Measurements from ENCODE around the gene CDC42EP3.

CDC42EP3 gene

DNA sequence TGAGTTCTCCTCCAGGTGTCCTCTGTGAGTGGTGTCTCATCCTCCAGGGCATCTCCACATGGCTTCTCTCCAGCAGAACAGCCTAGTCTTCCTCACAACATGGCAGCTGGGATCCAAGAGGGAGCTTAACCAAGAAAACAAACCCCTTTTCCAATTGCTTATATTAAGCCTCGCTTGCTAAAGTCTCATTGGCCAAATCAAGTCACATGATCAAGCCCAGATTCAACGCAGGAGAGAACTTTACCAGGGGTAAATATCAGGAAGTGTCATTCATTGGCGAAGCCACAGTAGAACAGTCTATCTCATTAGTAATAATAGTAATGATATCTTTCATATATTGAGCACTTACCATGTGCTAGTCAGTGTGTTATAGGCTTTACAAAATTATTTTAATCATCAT lies 53.1 kb downstream of the CDC42EP3 start:
- DNase-seq (ENCODE audit: low read depth): no peak

GRCh38 chr2:37617119-37617892 lies 54.1 kb downstream of the CDC42EP3 start:
- DNase-seq (ENCODE audit: low read depth): no peak

- DNase-seq (ENCODE audit: low read depth): no peak
Observed at GRCh38 chr2:37616677-37617005, 54.8 kb downstream of the CDC42EP3 start.

DNA sequence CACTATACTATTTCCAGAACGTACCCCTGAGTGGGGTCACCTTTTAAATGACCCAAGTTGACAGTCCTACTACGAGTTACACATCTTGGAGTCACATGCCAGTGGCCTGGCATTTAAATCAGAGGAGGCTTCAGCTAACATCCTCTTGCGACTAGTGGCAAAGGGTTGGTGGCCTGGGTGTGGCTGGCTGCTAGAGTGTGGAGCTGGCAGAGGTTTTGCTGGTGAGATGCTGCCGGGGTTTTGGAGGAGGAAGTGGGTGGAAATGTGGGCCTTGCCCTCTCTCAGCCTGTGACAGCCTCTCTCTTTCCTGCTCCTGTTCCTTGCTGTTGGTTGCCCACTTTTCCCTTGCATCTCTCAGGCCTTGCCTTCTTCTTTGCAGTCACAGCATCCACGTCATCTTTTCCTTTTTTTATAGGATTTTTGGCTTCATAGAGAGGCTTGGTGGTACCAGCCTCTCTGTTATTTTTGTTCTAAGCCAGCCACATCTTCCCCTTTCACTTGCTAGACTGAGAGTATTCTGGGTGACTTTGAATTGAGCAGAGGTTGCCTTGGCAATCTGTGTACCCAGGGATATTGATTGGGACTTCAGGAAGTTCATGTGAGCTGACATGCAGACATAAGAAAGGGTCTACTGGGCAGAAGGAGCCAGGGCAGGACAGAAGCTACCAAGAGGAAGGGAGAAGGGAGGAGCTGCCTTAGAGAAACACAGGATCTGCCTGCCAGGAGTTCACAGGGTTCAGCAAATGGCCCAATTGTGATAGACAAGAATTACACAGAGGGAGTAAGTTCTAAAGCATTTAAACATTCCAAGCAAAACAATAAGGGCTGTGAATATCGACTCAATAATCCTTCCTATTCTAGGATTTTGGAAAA lies 55.4 kb downstream of the CDC42EP3 start:
- no peak for DNase-seq (ENCODE audit: low read depth)

GRCh38 chr2:37614061-37614738 lies 57.2 kb downstream of the CDC42EP3 start:
- no peak for DNase-seq (ENCODE audit: low read depth)

- no peak for DNase-seq (ENCODE audit: low read depth)
Observed at GRCh38 chr2:37612382-37612781, 59.1 kb downstream of the CDC42EP3 start.

- DNase-seq (ENCODE audit: low read depth): no peak
Observed at GRCh38 chr2:37610638-37611289, 60.7 kb downstream of the CDC42EP3 start.

- no peak for DNase-seq (ENCODE audit: low read depth)
Observed at GRCh38 chr2:37609782-37610181, 61.7 kb downstream of the CDC42EP3 start.

GRCh38 chr2:37604716-37605115 lies 66.7 kb downstream of the CDC42EP3 start:
- DNase-seq (ENCODE audit: low read depth): no peak

DNA sequence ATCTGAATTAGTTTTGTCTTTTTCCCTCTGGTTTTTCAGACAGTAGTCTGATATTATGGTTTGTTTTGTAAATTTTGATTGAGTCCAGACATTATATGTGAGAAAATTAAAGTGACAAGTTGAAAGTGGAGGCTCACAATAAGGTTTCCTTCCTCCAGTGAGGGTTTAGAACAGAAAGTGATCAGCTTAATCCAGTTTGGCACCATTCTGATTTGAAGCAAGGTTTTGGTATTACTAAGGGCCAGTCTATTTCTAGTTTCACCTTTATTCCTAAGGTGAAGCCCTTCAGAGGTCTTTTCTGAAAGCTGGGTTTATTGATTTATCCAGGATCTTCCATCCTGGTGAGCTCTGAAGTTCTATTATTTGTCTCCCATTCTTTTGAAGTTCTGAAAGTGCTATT lies 68.7 kb downstream of the CDC42EP3 start:
- DNase-seq (ENCODE audit: low read depth): no peak

GRCh38 chr2:37602040-37602439 lies 69.4 kb downstream of the CDC42EP3 start:
- no peak for DNase-seq (ENCODE audit: low read depth)

GRCh38 chr2:37601569-37601968 lies 69.9 kb downstream of the CDC42EP3 start:
- DNase-seq (ENCODE audit: low read depth): no peak

GRCh38 chr2:37600735-37601134 lies 70.7 kb downstream of the CDC42EP3 start:
- DNase-seq (ENCODE audit: low read depth): no peak

- DNase-seq (ENCODE audit: low read depth): no peak
Observed at GRCh38 chr2:37599688-37600525, 71.5 kb downstream of the CDC42EP3 start.

DNA sequence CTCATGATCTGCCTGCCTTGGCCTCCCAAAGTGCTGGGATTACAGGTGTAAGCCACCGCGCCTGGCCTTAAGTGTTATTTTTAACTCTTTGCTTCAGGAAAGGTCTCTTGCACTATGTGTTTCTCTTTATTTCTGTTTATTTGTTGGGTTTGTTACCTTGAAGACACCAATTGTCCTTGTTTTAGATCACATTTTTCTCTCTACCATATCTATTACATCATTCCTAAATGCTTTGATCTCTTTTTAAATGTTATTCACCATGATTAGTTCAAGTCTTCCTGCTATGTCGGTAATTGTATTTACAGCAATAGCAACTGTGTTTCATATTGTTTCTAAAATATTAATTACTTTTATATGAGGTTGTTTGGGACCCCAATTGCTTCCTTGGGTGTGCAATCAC lies 77.7 kb downstream of the CDC42EP3 start:
- no peak for DNase-seq (ENCODE audit: low read depth)

- no peak for DNase-seq (ENCODE audit: low read depth)
Observed at GRCh38 chr2:37593024-37593423, 78.4 kb downstream of the CDC42EP3 start.

Measured in stimulated activated CD8-positive, alpha-beta memory T cell treated with anti-CD3 and anti-CD28 coated beads, Interleukin-7, amount 100 ng/mL, for 24 hours (primary cell).